Esophagus squamous epithelium (tissue), 5 donors: Measurements from ENCODE around the gene ARL6IP1. TPM values are rescaled to one million over a fixed set of nuclear protein-coding genes. Genes with fewer than 3 reads are reported as not detected.
A peak's percentile ranks its signal among the peaks of the same experiment; 100 is the strongest.
"Not testable (repeated sequence)": the region's sequence is repeated elsewhere in the genome, so short reads cannot be mapped to it uniquely, and the experiment has no call there.

Source experiments
- DNase-seq: peaks from one replicate; lab custom pipeline; 2025; lab: John Stamatoyannopoulos, UW
- H3K27ac ChIP-seq, 4 donors: fragments of 200-600 bp; sonication (generic); one replicate each; pipeline ENCODE4 v1.5.1; 2016 to 2019; ENCODE audit warnings: mild to moderate bottlenecking in 1 of 4
- H3K27me3 ChIP-seq, 4 donors: fragments of 200-600 bp; sonication (generic); 1 replicate in 3 of 4; 2 replicates in 1 of 4; pipeline versions ENCODE4 v1.5.1 to v1.6.0; 2017 to 2021; ENCODE audit warnings: antibody characterized with exemption in 1 of 4
- H3K36me3 ChIP-seq, 3 donors: fragments of 200-600 bp; sonication (generic); one replicate each; pipeline ENCODE4 v1.5.1; 2016 to 2019
- H3K4me1 ChIP-seq, 3 donors: fragments of 200-600 bp; sonication (generic); one replicate each; pipeline ENCODE4 v1.5.1; 2017 to 2019
- H3K4me3 ChIP-seq, 4 donors: fragments of 200-600 bp; sonication (generic); 1 replicate in 3 of 4; 2 replicates in 1 of 4; pipeline ENCODE4 v1.5.1; 2016 to 2019; ENCODE audit warnings: mild to moderate bottlenecking in 2 of 4, moderate library complexity in 1 of 4
- H3K9me3 ChIP-seq, 3 donors: fragments of 200-600 bp; sonication (generic); one replicate each; pipeline ENCODE4 v1.5.1; 2016 to 2019
- WGBS, 2 donors: methylation state at CpG; one replicate each; pipeline ENCODE4 v1.1.5; 2018; 5-methylcytosine and 5-hydroxymethylcytosine counted together
- intact Hi-C: fragments of 100-400 bp; cut with DNase I; formaldehyde crosslinking; loops from one replicate; pipeline ENCODE4 v1.15.0; 2022
- total RNA-seq, 4 donors: library from RNA; depleted of rRNA; stranded (reverse); fragments of >200 nt; gene quantifications; one replicate each; pipeline ENCODE4 v1.1.0, GENCODE V29; 2016
- TF ChIP-seq, protein P1 (sequence below), 6 experiments: fragments of 450-650 bp in 4 of 6; fragments of 200-600 bp in 2 of 6; sonication (generic) in 2 of 6; IDR thresholded peaks; one replicate each; pipeline ENCODE4 v1.5.1; 2016 to 2019; ENCODE audit warnings: antibody characterized with exemption in 6 of 6, mild to moderate bottlenecking in 4 of 6, moderate library complexity in 4 of 6
- donor health status: DM: yes; HTN: yes; CAD: no.

Gene ARL6IP1
- total RNA-seq, 4 donors from 2014 or later, result 76.5 to 171 (median 135) TPM

GRCh38 chr16:18776334-18776733 is 25.0 kb downstream of the ARL6IP1 start:
- 55 to 70% methylated on average over 5 of the region's 5 CpGs for WGBS, 2 donors
- intact Hi-C loops, H3K9me3 ChIP-seq, DNase-seq, H3K4me1 ChIP-seq, H3K36me3 ChIP-seq, H3K27me3 ChIP-seq, H3K27ac ChIP-seq, H3K4me3 ChIP-seq: not testable (repeated sequence)

- H3K4me1 ChIP-seq, intact Hi-C loops, H3K27ac ChIP-seq, H3K4me3 ChIP-seq, H3K27me3 ChIP-seq, H3K9me3 ChIP-seq, H3K36me3 ChIP-seq, DNase-seq: not testable (repeated sequence)
- WGBS, 2 donors, result 85 to 100% methylated on average over 4 of the region's 4 CpGs
Measured at GRCh38 chr16:18774651-18775050, 26.7 kb downstream of the ARL6IP1 start.

DNA sequence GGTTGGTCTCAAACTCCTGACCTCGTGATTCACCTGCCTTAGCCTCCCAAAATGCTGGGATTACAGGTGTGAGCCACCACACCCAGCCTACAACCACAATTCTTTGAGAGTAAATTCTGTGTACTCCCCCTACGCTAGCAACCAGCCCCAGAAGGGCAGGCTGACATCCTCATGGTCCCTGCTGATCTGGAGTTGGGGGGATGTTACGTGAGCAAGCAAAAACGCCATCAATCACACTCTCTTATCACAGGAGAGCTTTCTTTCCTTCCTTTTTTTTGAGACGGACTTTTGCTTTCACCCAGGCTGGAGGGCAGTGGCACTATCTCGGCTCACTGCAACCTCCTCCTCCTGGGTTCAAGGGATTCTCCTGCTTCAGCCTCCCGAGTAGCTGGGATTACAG is 29.2 kb downstream of the ARL6IP1 start:
- H3K9me3 ChIP-seq, intact Hi-C loops, DNase-seq, H3K36me3 ChIP-seq, H3K4me3 ChIP-seq, H3K27me3 ChIP-seq, H3K27ac ChIP-seq, H3K4me1 ChIP-seq: not testable (repeated sequence)
- 70 to 71% methylated on average over 6 to 7 of the region's 7 CpGs for WGBS, 2 donors

- H3K4me1 ChIP-seq, H3K27ac ChIP-seq, H3K9me3 ChIP-seq, H3K27me3 ChIP-seq, intact Hi-C loops, H3K4me3 ChIP-seq, DNase-seq, H3K36me3 ChIP-seq: not testable (repeated sequence)
- WGBS, 2 donors, result 86 to 95% methylated on average over 6 to 11 of the region's 11 CpGs
Measured at GRCh38 chr16:18770336-18770962, 30.9 kb downstream of the ARL6IP1 start.

DNA sequence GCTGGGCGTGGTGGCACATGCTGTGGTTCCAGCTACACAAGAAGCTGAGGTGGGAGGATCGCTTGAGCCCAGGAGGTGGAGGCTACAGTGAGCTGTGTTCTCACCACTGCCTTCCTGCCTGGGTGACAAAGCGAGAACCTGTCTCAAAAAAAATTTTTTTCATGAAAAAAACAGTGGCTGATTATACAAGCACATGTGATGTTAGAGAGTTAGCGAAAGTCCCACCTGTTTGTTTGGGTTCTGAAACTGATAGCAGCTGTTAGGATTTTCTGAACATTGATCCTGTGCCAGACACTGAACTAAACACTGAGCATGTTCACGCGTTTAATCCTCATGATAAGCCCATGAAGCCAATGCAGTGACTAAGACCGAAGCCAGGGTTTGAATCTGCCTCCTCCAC is 34.1 kb downstream of the ARL6IP1 start:
- H3K36me3 ChIP-seq, DNase-seq, intact Hi-C loops, H3K27me3 ChIP-seq, H3K4me1 ChIP-seq, H3K9me3 ChIP-seq, H3K4me3 ChIP-seq, H3K27ac ChIP-seq: not testable (repeated sequence)
- WGBS, 2 donors, result 60 to 75% methylated on average over 3 to 6 of the region's 7 CpGs

DNA sequence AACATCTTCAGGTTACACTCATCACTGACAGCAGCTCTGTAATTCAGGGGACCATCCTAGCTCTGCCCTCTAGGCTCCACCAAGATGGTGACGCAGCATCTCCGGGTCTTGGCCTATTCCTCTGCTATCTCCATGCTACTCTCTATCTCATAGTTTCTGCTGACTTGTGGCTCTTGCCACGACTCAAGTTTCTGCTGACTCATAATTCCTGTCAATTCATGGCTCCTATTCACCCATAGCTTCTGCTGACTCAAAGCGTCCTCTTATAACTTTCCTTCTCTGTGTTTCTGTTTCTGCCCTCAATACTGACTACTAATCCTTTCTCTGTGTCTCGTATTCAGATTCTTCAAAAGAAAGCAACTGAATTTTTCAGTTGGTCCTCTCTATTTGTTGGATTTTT is 38.6 kb downstream of the ARL6IP1 start:
- intact Hi-C loops, H3K36me3 ChIP-seq, DNase-seq, H3K4me1 ChIP-seq, H3K27me3 ChIP-seq, H3K27ac ChIP-seq, H3K9me3 ChIP-seq, H3K4me3 ChIP-seq: not testable (repeated sequence)
- 9 to 17% methylated on average over 2 to 3 of the region's 5 CpGs for WGBS, 2 donors

DNA sequence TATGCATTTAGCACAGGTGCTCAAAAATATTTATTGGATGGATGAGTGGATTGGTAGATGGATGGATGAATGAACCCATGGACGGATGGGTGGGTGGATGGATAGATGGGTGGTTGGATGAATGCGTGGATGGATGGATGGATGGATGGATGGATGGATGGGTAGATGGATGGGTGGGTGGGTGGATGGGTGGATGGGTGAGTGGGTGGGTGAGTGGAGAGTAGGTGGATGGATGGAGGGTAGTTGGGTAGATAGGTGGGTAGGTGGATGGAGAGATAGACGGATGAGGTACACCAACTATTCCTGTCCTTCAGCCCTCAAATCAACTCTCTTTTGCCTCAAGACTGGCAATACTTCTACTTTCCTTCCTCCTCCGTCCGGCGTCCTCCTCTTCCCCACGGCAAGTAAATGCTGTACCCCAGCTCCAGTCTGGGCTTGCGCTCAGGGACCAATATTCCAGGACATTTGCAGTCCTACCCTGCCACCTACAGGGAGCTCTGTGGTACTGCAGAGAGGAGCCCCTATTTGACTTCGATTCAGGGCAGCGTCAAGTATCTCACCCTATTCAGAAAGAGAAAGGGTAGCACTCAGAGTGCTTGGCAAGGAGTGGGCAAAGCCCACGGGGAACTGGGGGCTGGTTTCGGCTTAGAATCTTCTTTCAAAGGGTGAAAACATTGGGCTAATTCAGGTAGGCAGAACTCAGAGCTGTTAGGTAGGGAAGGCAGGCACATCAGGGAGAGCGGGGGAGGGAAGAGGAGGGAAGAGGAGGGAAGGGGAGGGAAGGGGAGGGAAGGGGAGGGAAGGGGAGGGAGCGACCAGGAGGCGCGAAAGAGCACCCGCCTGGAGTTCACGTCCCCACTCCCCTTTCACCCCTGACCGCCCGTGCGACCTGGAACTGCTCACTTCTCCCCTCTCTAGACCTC is 41.5 kb downstream of the ARL6IP1 start:
- H3K4me3 ChIP-seq, H3K27me3 ChIP-seq, H3K36me3 ChIP-seq, intact Hi-C loops, H3K9me3 ChIP-seq, DNase-seq, H3K4me1 ChIP-seq, H3K27ac ChIP-seq: not testable (repeated sequence)
- WGBS, 2 donors, result 22 to 26% methylated on average over 15 of the region's 21 CpGs
- TF ChIP-seq, protein P1, sequence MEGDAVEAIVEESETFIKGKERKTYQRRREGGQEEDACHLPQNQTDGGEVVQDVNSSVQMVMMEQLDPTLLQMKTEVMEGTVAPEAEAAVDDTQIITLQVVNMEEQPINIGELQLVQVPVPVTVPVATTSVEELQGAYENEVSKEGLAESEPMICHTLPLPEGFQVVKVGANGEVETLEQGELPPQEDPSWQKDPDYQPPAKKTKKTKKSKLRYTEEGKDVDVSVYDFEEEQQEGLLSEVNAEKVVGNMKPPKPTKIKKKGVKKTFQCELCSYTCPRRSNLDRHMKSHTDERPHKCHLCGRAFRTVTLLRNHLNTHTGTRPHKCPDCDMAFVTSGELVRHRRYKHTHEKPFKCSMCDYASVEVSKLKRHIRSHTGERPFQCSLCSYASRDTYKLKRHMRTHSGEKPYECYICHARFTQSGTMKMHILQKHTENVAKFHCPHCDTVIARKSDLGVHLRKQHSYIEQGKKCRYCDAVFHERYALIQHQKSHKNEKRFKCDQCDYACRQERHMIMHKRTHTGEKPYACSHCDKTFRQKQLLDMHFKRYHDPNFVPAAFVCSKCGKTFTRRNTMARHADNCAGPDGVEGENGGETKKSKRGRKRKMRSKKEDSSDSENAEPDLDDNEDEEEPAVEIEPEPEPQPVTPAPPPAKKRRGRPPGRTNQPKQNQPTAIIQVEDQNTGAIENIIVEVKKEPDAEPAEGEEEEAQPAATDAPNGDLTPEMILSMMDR (IDR thresholded peaks at IDR 0.05), result peak in 5 of 6 experiments; percentile 57 to 62 (median 61)

DNA sequence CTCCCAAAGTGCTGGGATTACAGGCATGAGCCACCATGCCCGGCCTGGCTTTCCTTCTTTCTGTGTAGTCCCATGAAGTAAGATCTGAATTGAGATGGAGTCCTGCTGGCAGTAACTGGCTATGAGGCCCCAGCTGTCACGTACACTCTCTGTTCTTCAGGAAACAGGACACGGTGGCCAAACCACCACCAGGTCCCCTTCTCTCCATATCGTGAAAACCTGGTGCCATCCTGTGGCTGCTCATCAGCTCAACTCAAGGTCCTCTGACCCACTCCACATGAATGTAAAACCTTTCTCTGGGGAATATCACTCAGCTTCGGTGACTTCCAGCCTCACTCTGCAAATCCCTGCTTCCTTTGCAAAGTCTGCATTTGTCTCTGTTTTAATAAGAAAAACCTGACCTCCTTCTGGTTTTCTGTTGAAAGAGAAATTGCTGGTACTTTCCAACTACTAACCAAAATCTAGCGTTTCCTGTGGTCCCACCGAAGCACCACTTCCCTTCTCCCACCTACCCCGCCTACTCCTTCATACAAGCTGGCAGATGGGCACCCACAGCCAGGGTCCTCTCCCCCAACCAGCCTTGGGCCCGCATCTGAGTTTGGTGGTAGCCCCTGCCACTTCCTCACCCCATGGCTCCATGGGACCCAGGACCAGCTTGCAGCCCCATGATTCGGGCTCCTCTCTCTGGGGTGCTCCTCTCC is 43.2 kb downstream of the ARL6IP1 start:
- H3K4me3 ChIP-seq, H3K4me1 ChIP-seq, H3K9me3 ChIP-seq, H3K27me3 ChIP-seq, DNase-seq, H3K36me3 ChIP-seq, intact Hi-C loops, H3K27ac ChIP-seq: not testable (repeated sequence)
- 37% methylated on average over 4 of the region's 10 CpGs; no CpG with 5 or more reads in 1 of the 2 donors for WGBS, 2 donors

- H3K27me3 ChIP-seq, intact Hi-C loops: not testable (repeated sequence)
- WGBS, 2 donors, result 67% methylated on average over 9 of the region's 9 CpGs
Measured at GRCh38 chr16:18756639-18757038, 44.7 kb downstream of the ARL6IP1 start.

GRCh38 chr16:18742870-18743269 is 58.5 kb downstream of the ARL6IP1 start:
- H3K27ac ChIP-seq, intact Hi-C loops, H3K27me3 ChIP-seq, H3K4me1 ChIP-seq, H3K4me3 ChIP-seq, H3K9me3 ChIP-seq, H3K36me3 ChIP-seq, DNase-seq: not testable (repeated sequence)
- WGBS, 2 donors, result no CpG with 5 or more reads among the region's 8 CpGs

More at GRCh38 chr16:18756639-18757038, 44.7 kb downstream of the ARL6IP1 start:
- H3K27ac ChIP-seq, H3K4me3 ChIP-seq, DNase-seq, H3K9me3 ChIP-seq, H3K4me1 ChIP-seq, H3K36me3 ChIP-seq: not testable (repeated sequence)
